HEK293T (cell line): ENCODE results near the gene LTBP1.

ENCODE experiments used
- ARNT ChIP-seq: fragments of 450-650 bp; IDR thresholded peaks from 2 replicates; pipeline ENCODE4 v1.6.1; 2017; ENCODE audit warnings: mild to moderate bottlenecking
- BHLHE40 ChIP-seq: fragments of 450-650 bp; IDR thresholded peaks from 2 replicates; pipeline ENCODE4 v1.6.1; 2016; ENCODE audit warnings: mild to moderate bottlenecking, moderate library complexity, borderline replicate concordance
- CTBP1 ChIP-seq: fragments of 450-650 bp; IDR thresholded peaks from 2 replicates; pipeline ENCODE4 v1.6.1; 2016; ENCODE audit warnings: borderline replicate concordance
- ELF4 ChIP-seq: fragments of 450-650 bp; IDR thresholded peaks from 2 replicates; pipeline ENCODE4 v1.6.1; 2017; ENCODE audit warnings: antibody characterized with exemption
- FOXM1 ChIP-seq: fragments of 450-650 bp; IDR thresholded peaks from 2 replicates; pipeline ENCODE4 v1.6.1; 2017; ENCODE audit warnings: mild to moderate bottlenecking, borderline replicate concordance
- HDGF ChIP-seq: fragments of 450-650 bp; IDR thresholded peaks from 2 replicates; pipeline ENCODE4 v1.6.1; 2017; ENCODE audit warnings: antibody characterized with exemption, borderline replicate concordance
- L3MBTL2 ChIP-seq: fragments of 450-650 bp; conservative IDR thresholded peaks from 2 replicates; pipeline ENCODE4 v1.6.1; 2016; ENCODE audit warnings: mild to moderate bottlenecking
- LEF1 ChIP-seq: fragments of 450-650 bp; IDR thresholded peaks from 2 replicates; pipeline ENCODE4 v1.6.1; 2017; ENCODE audit warnings: mild to moderate bottlenecking, borderline replicate concordance
- SP1 ChIP-seq: fragments of 450-650 bp; IDR thresholded peaks from 2 replicates; pipeline ENCODE4 v1.6.1; 2017
- SUZ12 ChIP-seq: fragments of 450-650 bp; IDR thresholded peaks from 2 replicates; pipeline ENCODE4 v1.6.1; 2016; ENCODE audit warnings: mild to moderate bottlenecking
- ZNF384 ChIP-seq: fragments of 450-650 bp; IDR thresholded peaks from 2 replicates; pipeline ENCODE4 v1.6.1; 2016
- TF ChIP-seq, protein P1 (sequence below): fragments of 450-650 bp; IDR thresholded peaks from 2 replicates; pipeline ENCODE4 v1.6.1; 2016

DNA sequence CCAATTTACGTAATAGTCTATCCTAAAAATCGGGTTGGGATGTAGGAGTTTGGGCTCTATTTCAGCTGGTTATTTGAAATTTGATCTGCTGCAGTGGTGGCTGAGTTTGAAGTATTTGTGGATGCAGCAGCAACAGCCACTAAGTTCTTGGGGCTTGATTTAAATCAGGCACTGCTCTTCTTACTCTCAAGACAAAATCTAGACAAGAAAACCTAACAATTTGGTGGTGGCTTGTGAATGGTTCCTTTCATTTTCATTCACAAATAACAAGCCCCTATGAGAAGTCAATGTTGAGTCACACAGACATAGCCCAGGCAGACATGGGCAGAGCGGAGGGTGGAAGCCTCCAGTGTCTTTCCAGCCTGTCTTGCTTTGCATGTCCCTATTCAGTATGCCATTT, 199.3 kb downstream of the LTBP1 start:
- TF ChIP-seq CTBP1 (no peak), HDGF (no peak), ARNT (no peak), SP1 (no peak), FOXM1 (no peak), ZNF384 (no peak), ELF4 (no peak), SUZ12 (no peak), L3MBTL2 (no peak), BHLHE40 (no peak), LEF1 (no peak)
- TF ChIP-seq, protein P1, sequence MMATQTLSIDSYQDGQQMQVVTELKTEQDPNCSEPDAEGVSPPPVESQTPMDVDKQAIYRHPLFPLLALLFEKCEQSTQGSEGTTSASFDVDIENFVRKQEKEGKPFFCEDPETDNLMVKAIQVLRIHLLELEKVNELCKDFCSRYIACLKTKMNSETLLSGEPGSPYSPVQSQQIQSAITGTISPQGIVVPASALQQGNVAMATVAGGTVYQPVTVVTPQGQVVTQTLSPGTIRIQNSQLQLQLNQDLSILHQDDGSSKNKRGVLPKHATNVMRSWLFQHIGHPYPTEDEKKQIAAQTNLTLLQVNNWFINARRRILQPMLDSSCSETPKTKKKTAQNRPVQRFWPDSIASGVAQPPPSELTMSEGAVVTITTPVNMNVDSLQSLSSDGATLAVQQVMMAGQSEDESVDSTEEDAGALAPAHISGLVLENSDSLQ: no peak
